Upper lobe of right lung (tissue), 1 donor: ENCODE data around the gene ARID5B. TPM values are rescaled to one million over a fixed set of nuclear protein-coding genes. Genes with fewer than 3 reads are reported as not detected.

Source experiments
- ATAC-seq: fragments of 200-7000 bp; cut with Tn5 transposase; one replicate; pipeline ENCODE4 v1.9.1; 2020; ENCODE audit warnings: mild to moderate bottlenecking, moderate library complexity
- DNase-seq: peaks from one replicate; pipeline ENCODE4 v3.0.0-alpha.2; 2020
- H3K27ac ChIP-seq: fragments of 200-600 bp; one replicate; pipeline ENCODE4 v1.8.0; 2022
- H3K27me3 ChIP-seq: fragments of 200-600 bp; one replicate; pipeline ENCODE4 v1.8.0; 2022; ENCODE audit warnings: mild to moderate bottlenecking
- H3K36me3 ChIP-seq: fragments of 200-600 bp; one replicate; pipeline ENCODE4 v1.8.0; 2022
- H3K4me1 ChIP-seq: fragments of 200-600 bp; one replicate; pipeline ENCODE4 v1.8.0; 2022
- H3K4me3 ChIP-seq: fragments of 200-600 bp; one replicate; pipeline ENCODE4 v1.8.0; 2022; ENCODE audit warnings: mild to moderate bottlenecking
- H3K9me3 ChIP-seq: fragments of 200-600 bp; one replicate; pipeline ENCODE4 v1.8.0; 2022
- CTCF ChIP-seq: fragments of 200-600 bp; IDR thresholded peaks from one replicate; pipeline ENCODE4 v1.8.0; 2022; ENCODE audit warnings: antibody characterized with exemption
- intact Hi-C: fragments of 100-400 bp; cut with DNase I; formaldehyde crosslinking; loops from one replicate; pipeline ENCODE4 v1.11.0; 2022
- total RNA-seq: library from RNA; stranded (reverse); fragmentation: NEBNext Ultra II Directional; extraction: Animal tissue kit (Norgen Biotek cat#: 25700); gene quantifications from one replicate; pipeline ENCODE4 v1.2.1, GENCODE V29; 2021
- donor health status: DM: no; HTN: yes; CAD: no; lungs with severe emphysema.

Gene ARID5B
- total RNA-seq, 1 donor from 2014 or later, result 34.1 TPM

GRCh38 chr10:61890881-61891409 lies 10.6 kb upstream of the ARID5B start:
- Histone ChIP-seq H3K36me3 (no peaks in the 10 kb centered on the region), H3K27ac (no peak overlapping the region), H3K27me3 (no peaks in the 10 kb centered on the region), H3K4me1 (no peaks in the 10 kb centered on the region), H3K9me3 (no peaks in the 10 kb centered on the region), H3K4me3 (no peak overlapping the region)
- ATAC-seq, result no peak
- DNase-seq, result no peak
- no peak for TF ChIP-seq CTCF
- intact Hi-C loops, result no loop called here

GRCh38 chr10:61891906-61892585 lies 9.5 kb upstream of the ARID5B start:
- Histone ChIP-seq H3K9me3 (no peaks in the 10 kb centered on the region), H3K27ac (no peak overlapping the region), H3K27me3 (no peaks in the 10 kb centered on the region), H3K36me3 (no peaks in the 10 kb centered on the region), H3K4me1 (no peaks in the 10 kb centered on the region), H3K4me3 (no peak overlapping the region)
- DNase-seq, result no peak
- intact Hi-C loops, result no loop called here
- no peak for ATAC-seq
- no peak for TF ChIP-seq CTCF

- ATAC-seq, result no peak
- Histone ChIP-seq H3K4me3 (no peak overlapping the region), H3K36me3 (no peaks in the 10 kb centered on the region), H3K27me3 (no peaks in the 10 kb centered on the region), H3K9me3 (no peaks in the 10 kb centered on the region), H3K27ac (no peak overlapping the region), H3K4me1 (peaks cover 4% of the 10 kb centered on the region)
- intact Hi-C loops, result no loop called here
- no peak for DNase-seq
- TF ChIP-seq CTCF, result no peak
Observed at GRCh38 chr10:61892961-61893360, 8.5 kb upstream of the ARID5B start.

- H3K9me3 ChIP-seq, result no peaks in the 10 kb centered on the region
- H3K4me1 ChIP-seq, result peaks cover 9% of the 10 kb centered on the region
- H3K27ac ChIP-seq, result no peak overlapping the region
- no peak for ATAC-seq
- H3K27me3 ChIP-seq, result no peaks in the 10 kb centered on the region
- DNase-seq, result no peak
- H3K4me3 ChIP-seq, result no peak overlapping the region
- intact Hi-C loops, result no loop called here
- no peaks in the 10 kb centered on the region for H3K36me3 ChIP-seq
- TF ChIP-seq CTCF, result no peak
Observed at GRCh38 chr10:61894133-61894532, 7.4 kb upstream of the ARID5B start.

DNA sequence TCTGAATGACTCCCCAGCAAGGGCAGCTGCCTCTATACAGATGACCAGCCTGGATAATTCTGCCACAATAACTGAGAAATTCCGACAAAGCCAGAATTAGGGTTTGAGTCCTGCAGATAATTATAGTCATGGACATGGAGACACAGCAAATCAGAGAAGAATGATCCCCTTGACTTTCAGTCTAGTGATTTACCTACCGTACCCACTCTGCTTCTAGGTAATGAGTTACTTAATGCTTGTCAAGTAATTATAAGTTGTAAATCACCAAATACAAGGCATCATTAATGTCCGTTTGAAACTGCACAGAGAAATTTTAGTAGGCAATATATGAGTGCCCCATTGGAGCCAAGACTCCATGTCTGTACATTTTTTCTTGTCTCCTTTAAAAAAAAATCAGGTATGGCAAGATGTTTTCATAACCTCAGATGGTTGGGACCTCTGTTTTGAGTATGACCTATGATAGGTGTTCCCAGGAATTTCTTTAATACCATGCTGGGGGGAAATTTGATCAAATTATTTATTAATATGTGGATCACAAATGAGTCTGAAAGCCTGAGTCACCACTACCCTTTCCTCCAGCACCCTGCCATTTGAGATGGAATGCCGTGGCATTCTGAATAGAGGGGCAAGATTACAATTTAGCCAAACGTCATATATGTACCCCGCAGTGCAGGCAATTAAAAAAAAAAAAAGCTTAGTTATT lies 5.5 kb upstream of the ARID5B start:
- no peak for TF ChIP-seq CTCF
- intact Hi-C loops, result no loop called here
- no peak overlapping the region for H3K27ac ChIP-seq
- no peaks in the 10 kb centered on the region for H3K9me3 ChIP-seq
- no peaks in the 10 kb centered on the region for H3K27me3 ChIP-seq
- no peak for DNase-seq
- H3K4me3 ChIP-seq, result no peak overlapping the region
- no peak for ATAC-seq
- peaks cover 15% of the 10 kb centered on the region for H3K4me1 ChIP-seq
- H3K36me3 ChIP-seq, result no peaks in the 10 kb centered on the region
